Measurements from ENCODE around the gene TMPRSS9.

DNA sequence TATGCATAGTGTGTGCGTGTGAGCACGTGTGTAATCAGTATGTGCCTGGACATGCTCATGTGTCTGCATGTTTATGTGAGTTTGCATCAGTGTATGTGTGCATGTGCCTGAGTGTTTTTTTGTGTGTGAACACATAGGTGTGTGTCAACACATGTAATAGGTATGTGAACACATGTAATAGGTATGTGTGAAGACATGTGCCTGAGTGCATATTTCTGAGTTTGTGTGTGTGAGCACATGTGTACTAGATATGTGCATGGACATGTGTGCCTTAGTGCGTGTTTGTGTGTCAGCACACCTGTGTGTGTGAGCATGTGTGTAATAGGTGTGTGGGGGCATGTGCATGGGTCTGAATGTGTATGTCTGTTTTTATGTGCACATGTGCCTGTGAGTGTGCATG, 24.2 kb upstream of the TMPRSS9 start:
- no peak for TF ChIP-seq POLR2A (IDR thresholded peaks at IDR 0.05; ENCODE audit: low read length)
- TF ChIP-seq GATA1 (IDR thresholded peaks at IDR 0.05; ENCODE audit: low read depth, low read length) = no peak

All from erythroblast (primary cell).